HepG2 (cell line): ENCODE measurements around the gene RAD51C. TPM values are rescaled to one million over a fixed set of nuclear protein-coding genes. Genes with fewer than 3 reads are reported as not detected.

Source experiments
- ATAD3A ChIP-seq: sonication (generic); formaldehyde crosslinking; IDR thresholded peaks from 2 replicates; pipeline ENCODE4 v1.4.0; 2020; ENCODE audit warnings: missing genetic modification reagents
- BRF2 ChIP-seq: sonication (generic); formaldehyde crosslinking; IDR thresholded peaks from 2 replicates; pipeline ENCODE4 v1.8.1; 2022; ENCODE audit warnings: mild to moderate bottlenecking, missing genetic modification reagents
- KDM4B ChIP-seq: sonication (generic); formaldehyde crosslinking; IDR thresholded peaks from 2 replicates; pipeline ENCODE4 v1.4.0; 2020; ENCODE audit warnings: missing genetic modification reagents
- KLF16 ChIP-seq, 2 experiments: sonication (generic) in 1 of 2; formaldehyde crosslinking in 1 of 2; IDR thresholded peaks; 2 replicates each; pipeline versions ENCODE4 v1.6.1 to v1.8.0; 2016 to 2023; ENCODE audit warnings: missing genetic modification reagents in 2 of 2, missing compliant biosample characterization in 1 of 2
- KMT2A ChIP-seq: sonication (generic); formaldehyde crosslinking; IDR thresholded peaks from 2 replicates; pipeline ENCODE4 v1.4.0; 2020; ENCODE audit warnings: missing genetic modification reagents
- MLXIP ChIP-seq: sonication (generic); formaldehyde crosslinking; IDR thresholded peaks from 2 replicates; pipeline ENCODE4 v1.9.0; 2021; ENCODE audit warnings: missing genetic modification reagents, borderline replicate concordance
- NRL ChIP-seq: sonication (generic); formaldehyde crosslinking; IDR thresholded peaks from 2 replicates; pipeline ENCODE4 v1.5.0; 2020; ENCODE audit warnings: missing genetic modification reagents, mild to moderate bottlenecking, moderate library complexity, borderline replicate concordance
- ONECUT2 ChIP-seq: sonication (generic); formaldehyde crosslinking; IDR thresholded peaks from 2 replicates; pipeline ENCODE4 v1.4.0; 2020; ENCODE audit warnings: missing genetic modification reagents
- RFXAP ChIP-seq: sonication (generic); formaldehyde crosslinking; IDR thresholded peaks from 2 replicates; pipeline ENCODE4 v1.4.0; 2020; ENCODE audit warnings: missing genetic modification reagents, borderline replicate concordance
- SALL1 ChIP-seq: sonication (generic); formaldehyde crosslinking; IDR thresholded peaks from 2 replicates; pipeline ENCODE4 v1.8.0; 2022; ENCODE audit warnings: mild to moderate bottlenecking, missing genetic modification reagents
- YEATS4 ChIP-seq: sonication (generic); formaldehyde crosslinking; IDR thresholded peaks from 2 replicates; pipeline ENCODE4 v1.4.0; 2020; ENCODE audit warnings: missing genetic modification reagents, borderline replicate concordance
- ZFP82 ChIP-seq: sonication (generic); formaldehyde crosslinking; IDR thresholded peaks from 2 replicates; pipeline ENCODE4 v1.5.1; 2020; ENCODE audit warnings: mild to moderate bottlenecking, missing genetic modification reagents, borderline replicate concordance
- polyA plus RNA-seq, 8 experiments: library from polyadenylated mRNA; depleted of rRNA in 3 of 8; stranded (reverse) in 7 of 8; unstranded in 1 of 8; fragments of >200 nt; fragmentation: Illumina TruSeq in 4 of 8; extraction: Trizol in 4 of 8; gene quantifications; 2 replicates each; pipeline versions ENCODE4 v1.2.1 to v1.2.3, GENCODE V29; 2011 to 2016; ENCODE audit warnings: low read depth in 4 of 8, missing spikeins in 1 of 8, mixed read lengths in 1 of 8; ENCODE audit not compliant: insufficient read depth in 1 of 8
- total RNA-seq, 5 experiments: library from RNA; depleted of rRNA; stranded (reverse); fragments of >200 nt; fragmentation: Illumina TruSeq; extraction: Trizol; gene quantifications; 2 replicates each; pipeline ENCODE4 v1.2.3, GENCODE V29; 2016; ENCODE audit warnings: low read depth in 1 of 5
- TF ChIP-seq, protein P1 (sequence below): sonication (generic); formaldehyde crosslinking; IDR thresholded peaks from 2 replicates; pipeline ENCODE4 v1.5.1; 2020; ENCODE audit warnings: mild to moderate bottlenecking, missing genetic modification reagents
- TF ChIP-seq, protein P2 (sequence below): sonication (generic); formaldehyde crosslinking; IDR thresholded peaks from 2 replicates; pipeline ENCODE4 v1.5.1; 2020; ENCODE audit warnings: mild to moderate bottlenecking, missing genetic modification reagents, borderline replicate concordance

RAD51C gene
- total and polyA plus RNA-seq, 2 of the 13 experiments (the other 11 are each of a cell fraction or from before 2014, with no cell fraction given) = 38.5 to 106 TPM

- TF ChIP-seq SALL1 (CRISPR knock-in tag) = peak; percentile 54
- TF ChIP-seq KDM4B (CRISPR knock-in tag) = peak; percentile 87
- TF ChIP-seq ONECUT2 = peak; percentile 60; the same call in 1 of the 2 replicates
- TF ChIP-seq YEATS4 = peak; percentile 70; the same call in 1 of the 2 replicates
- TF ChIP-seq NRL (CRISPR knock-in tag) = no peak
- TF ChIP-seq MLXIP (CRISPR knock-in tag) = peak; percentile 90
- peak; percentile 70; the same call in 1 of the 2 replicates for TF ChIP-seq RFXAP (CRISPR knock-in tag)
- TF ChIP-seq KMT2A (CRISPR knock-in tag) = peak; percentile 59; the same call in 1 of the 2 replicates
- peak in 1 of 2 experiments; percentile 99; a peak in 2 of 4 replicates for TF ChIP-seq KLF16 (CRISPR knock-in tag; IDR thresholded peaks at IDR 0.05)
- TF ChIP-seq BRF2 = peak; percentile 74; the same call in 1 of the 2 replicates
- TF ChIP-seq ZFP82 (CRISPR knock-in tag) = peak; percentile 70; the same call in 1 of the 2 replicates
- TF ChIP-seq, protein P1, sequence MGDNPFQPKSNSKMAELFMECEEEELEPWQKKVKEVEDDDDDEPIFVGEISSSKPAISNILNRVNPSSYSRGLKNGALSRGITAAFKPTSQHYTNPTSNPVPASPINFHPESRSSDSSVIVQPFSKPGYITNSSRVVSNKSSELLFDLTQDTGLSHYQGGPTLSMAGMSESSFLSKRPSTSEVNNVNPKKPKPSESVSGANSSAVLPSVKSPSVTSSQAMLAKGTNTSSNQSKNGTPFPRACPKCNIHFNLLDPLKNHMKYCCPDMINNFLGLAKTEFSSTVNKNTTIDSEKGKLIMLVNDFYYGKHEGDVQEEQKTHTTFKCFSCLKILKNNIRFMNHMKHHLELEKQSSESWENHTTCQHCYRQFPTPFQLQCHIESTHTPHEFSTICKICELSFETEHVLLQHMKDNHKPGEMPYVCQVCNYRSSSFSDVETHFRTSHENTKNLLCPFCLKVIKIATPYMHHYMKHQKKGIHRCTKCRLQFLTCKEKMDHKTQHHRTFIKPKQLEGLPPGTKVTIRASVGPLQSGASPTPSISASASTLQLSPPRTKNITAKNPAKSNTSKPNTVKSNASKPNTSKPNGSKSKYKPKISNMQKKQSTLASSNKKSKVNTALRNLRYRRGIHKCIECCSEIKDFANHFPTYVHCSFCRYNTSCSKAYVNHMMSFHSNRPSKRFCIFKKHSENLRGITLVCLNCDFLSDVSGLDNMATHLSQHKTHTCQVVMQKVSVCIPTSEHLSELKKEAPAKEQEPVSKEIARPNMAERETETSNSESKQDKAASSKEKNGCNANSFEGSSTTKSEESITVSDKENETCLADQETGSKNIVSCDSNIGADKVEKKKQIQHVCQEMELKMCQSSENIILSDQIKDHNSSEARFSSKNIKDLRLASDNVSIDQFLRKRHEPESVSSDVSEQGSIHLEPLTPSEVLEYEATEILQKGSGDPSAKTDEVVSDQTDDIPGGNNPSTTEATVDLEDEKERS (CRISPR knock-in tag) = peak; percentile 89; the same call in 1 of the 2 replicates
- TF ChIP-seq, protein P2, sequence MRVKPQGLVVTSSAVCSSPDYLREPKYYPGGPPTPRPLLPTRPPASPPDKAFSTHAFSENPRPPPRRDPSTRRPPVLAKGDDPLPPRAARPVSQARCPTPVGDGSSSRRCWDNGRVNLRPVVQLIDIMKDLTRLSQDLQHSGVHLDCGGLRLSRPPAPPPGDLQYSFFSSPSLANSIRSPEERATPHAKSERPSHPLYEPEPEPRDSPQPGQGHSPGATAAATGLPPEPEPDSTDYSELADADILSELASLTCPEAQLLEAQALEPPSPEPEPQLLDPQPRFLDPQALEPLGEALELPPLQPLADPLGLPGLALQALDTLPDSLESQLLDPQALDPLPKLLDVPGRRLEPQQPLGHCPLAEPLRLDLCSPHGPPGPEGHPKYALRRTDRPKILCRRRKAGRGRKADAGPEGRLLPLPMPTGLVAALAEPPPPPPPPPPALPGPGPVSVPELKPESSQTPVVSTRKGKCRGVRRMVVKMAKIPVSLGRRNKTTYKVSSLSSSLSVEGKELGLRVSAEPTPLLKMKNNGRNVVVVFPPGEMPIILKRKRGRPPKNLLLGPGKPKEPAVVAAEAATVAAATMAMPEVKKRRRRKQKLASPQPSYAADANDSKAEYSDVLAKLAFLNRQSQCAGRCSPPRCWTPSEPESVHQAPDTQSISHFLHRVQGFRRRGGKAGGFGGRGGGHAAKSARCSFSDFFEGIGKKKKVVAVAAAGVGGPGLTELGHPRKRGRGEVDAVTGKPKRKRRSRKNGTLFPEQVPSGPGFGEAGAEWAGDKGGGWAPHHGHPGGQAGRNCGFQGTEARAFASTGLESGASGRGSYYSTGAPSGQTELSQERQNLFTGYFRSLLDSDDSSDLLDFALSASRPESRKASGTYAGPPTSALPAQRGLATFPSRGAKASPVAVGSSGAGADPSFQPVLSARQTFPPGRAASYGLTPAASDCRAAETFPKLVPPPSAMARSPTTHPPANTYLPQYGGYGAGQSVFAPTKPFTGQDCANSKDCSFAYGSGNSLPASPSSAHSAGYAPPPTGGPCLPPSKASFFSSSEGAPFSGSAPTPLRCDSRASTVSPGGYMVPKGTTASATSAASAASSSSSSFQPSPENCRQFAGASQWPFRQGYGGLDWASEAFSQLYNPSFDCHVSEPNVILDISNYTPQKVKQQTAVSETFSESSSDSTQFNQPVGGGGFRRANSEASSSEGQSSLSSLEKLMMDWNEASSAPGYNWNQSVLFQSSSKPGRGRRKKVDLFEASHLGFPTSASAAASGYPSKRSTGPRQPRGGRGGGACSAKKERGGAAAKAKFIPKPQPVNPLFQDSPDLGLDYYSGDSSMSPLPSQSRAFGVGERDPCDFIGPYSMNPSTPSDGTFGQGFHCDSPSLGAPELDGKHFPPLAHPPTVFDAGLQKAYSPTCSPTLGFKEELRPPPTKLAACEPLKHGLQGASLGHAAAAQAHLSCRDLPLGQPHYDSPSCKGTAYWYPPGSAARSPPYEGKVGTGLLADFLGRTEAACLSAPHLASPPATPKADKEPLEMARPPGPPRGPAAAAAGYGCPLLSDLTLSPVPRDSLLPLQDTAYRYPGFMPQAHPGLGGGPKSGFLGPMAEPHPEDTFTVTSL (CRISPR knock-in tag) = no peak
- no peak for TF ChIP-seq ATAD3A (CRISPR knock-in tag)
Measured at GRCh38 chr17:58658804-58659713, 33.3 kb upstream of the RAD51C start (continued).
